Measurements from ENCODE around the gene MS4A4A.

The MS4A4A gene

GRCh38 chr11:60280412-60280811, at the start of gene MS4A4A:
Gene MS4A4A, plus strand, starts transcription at chr11:60280666. Its CDS starts 10 bp downstream, at chr11:60280676.
- DNase-seq (ENCODE audit: low read depth in 1 of 2, low spot score in 1 of 2): no peak
- in situ Hi-C loops (cut with HindIII; ENCODE audit: low pct_unique_long_range_greater_than_20kb, low sequenced_read_pairs): no loop called here
- no peak for TF ChIP-seq JUND (IDR thresholded peaks at IDR 0.05; ENCODE audit: low read depth)

GRCh38 chr11:60230681-60231080, 49.8 kb upstream of the MS4A4A start:
- DNase-seq (ENCODE audit: low read depth in 1 of 2, low spot score in 1 of 2): no peak
- in situ Hi-C loops (cut with HindIII; ENCODE audit: low pct_unique_long_range_greater_than_20kb, low sequenced_read_pairs): no loop called here
- TF ChIP-seq JUND (IDR thresholded peaks at IDR 0.05; ENCODE audit: low read depth): no peak

GRCh38 chr11:60235321-60235720, 45.1 kb upstream of the MS4A4A start:
- in situ Hi-C loops (cut with HindIII; ENCODE audit: low pct_unique_long_range_greater_than_20kb, low sequenced_read_pairs): no loop called here
- DNase-seq (ENCODE audit: low read depth in 1 of 2, low spot score in 1 of 2): no peak
- TF ChIP-seq JUND (IDR thresholded peaks at IDR 0.05; ENCODE audit: low read depth): no peak

GRCh38 chr11:60240662-60241061, 39.8 kb upstream of the MS4A4A start:
- in situ Hi-C loops (cut with HindIII; ENCODE audit: low pct_unique_long_range_greater_than_20kb, low sequenced_read_pairs): no loop called here
- DNase-seq (ENCODE audit: low read depth in 1 of 2, low spot score in 1 of 2): no peak
- no peak for TF ChIP-seq JUND (IDR thresholded peaks at IDR 0.05; ENCODE audit: low read depth)

- TF ChIP-seq JUND (IDR thresholded peaks at IDR 0.05; ENCODE audit: low read depth): no peak
- DNase-seq (ENCODE audit: low read depth in 1 of 2, low spot score in 1 of 2): no peak
- in situ Hi-C loops (cut with HindIII; ENCODE audit: low pct_unique_long_range_greater_than_20kb, low sequenced_read_pairs): no loop called here
These were observed 38.7 kb upstream of the MS4A4A start for GRCh38 chr11:60241786-60242185.

GRCh38 chr11:60242740-60243239, 37.7 kb upstream of the MS4A4A start, which contains the start of gene MS4A4E:
Gene MS4A4E, minus strand, starts transcription at chr11:60243137. Its CDS starts 13,082 bp downstream, at chr11:60230055.
- in situ Hi-C loops (cut with HindIII; ENCODE audit: low pct_unique_long_range_greater_than_20kb, low sequenced_read_pairs): no loop called here
- TF ChIP-seq JUND (IDR thresholded peaks at IDR 0.05; ENCODE audit: low read depth): no peak
- DNase-seq (ENCODE audit: low read depth in 1 of 2, low spot score in 1 of 2): no peak

GRCh38 chr11:60251485-60252212, 28.8 kb upstream of the MS4A4A start:
- in situ Hi-C loops (cut with HindIII; ENCODE audit: low pct_unique_long_range_greater_than_20kb, low sequenced_read_pairs): no loop called here
- no peak for TF ChIP-seq JUND (IDR thresholded peaks at IDR 0.05; ENCODE audit: low read depth)
- DNase-seq (ENCODE audit: low read depth in 1 of 2, low spot score in 1 of 2): peak; percentile 14 to 79

GRCh38 chr11:60252213-60253108, 28.0 kb upstream of the MS4A4A start:
- in situ Hi-C loops (cut with HindIII; ENCODE audit: low pct_unique_long_range_greater_than_20kb, low sequenced_read_pairs): no loop called here
- TF ChIP-seq JUND (IDR thresholded peaks at IDR 0.05; ENCODE audit: low read depth): no peak
- DNase-seq (ENCODE audit: low read depth in 1 of 2, low spot score in 1 of 2): no peak

- no peak for DNase-seq (ENCODE audit: low read depth in 1 of 2, low spot score in 1 of 2)
- in situ Hi-C loops (cut with HindIII; ENCODE audit: low pct_unique_long_range_greater_than_20kb, low sequenced_read_pairs): no loop called here
- no peak for TF ChIP-seq JUND (IDR thresholded peaks at IDR 0.05; ENCODE audit: low read depth)
These were observed 22.3 kb upstream of the MS4A4A start for GRCh38 chr11:60257956-60258722.

- in situ Hi-C loops (cut with HindIII; ENCODE audit: low pct_unique_long_range_greater_than_20kb, low sequenced_read_pairs): no loop called here
- no peak for DNase-seq (ENCODE audit: low read depth in 1 of 2, low spot score in 1 of 2)
- no peak for TF ChIP-seq JUND (IDR thresholded peaks at IDR 0.05; ENCODE audit: low read depth)
These were observed 19.5 kb upstream of the MS4A4A start for GRCh38 chr11:60261014-60261413.

- in situ Hi-C loops (cut with HindIII; ENCODE audit: low pct_unique_long_range_greater_than_20kb, low sequenced_read_pairs): no loop called here
- no peak for DNase-seq (ENCODE audit: low read depth in 1 of 2, low spot score in 1 of 2)
These were observed 17.1 kb upstream of the MS4A4A start for GRCh38 chr11:60263402-60263801.

GRCh38 chr11:60264644-60265043, 15.8 kb upstream of the MS4A4A start:
- in situ Hi-C loops (cut with HindIII; ENCODE audit: low pct_unique_long_range_greater_than_20kb, low sequenced_read_pairs): no loop called here
- TF ChIP-seq JUND (IDR thresholded peaks at IDR 0.05; ENCODE audit: low read depth): no peak
- no peak for DNase-seq (ENCODE audit: low read depth in 1 of 2, low spot score in 1 of 2)

More at GRCh38 chr11:60263402-60263801, 17.1 kb upstream of the MS4A4A start:
- no peak for TF ChIP-seq JUND (IDR thresholded peaks at IDR 0.05; ENCODE audit: low read depth)

Data from T47D (cell line).